Measurements from ENCODE around the gene ASPM. TPM values are rescaled to one million over a fixed set of nuclear protein-coding genes. Genes with fewer than 3 reads are reported as not detected.

Gene ASPM
- total RNA-seq, 4 donors from 2014 or later: 2.8 to 7.0 (median 4.2) TPM

GRCh38 chr1:197092491-197093023 lies 53.9 kb downstream of the ASPM start:
- intact Hi-C loops (cut with DNase I; ENCODE audit: low total_unique reads): no loop called here
- WGBS, 2 donors: 96 to 98% methylated on average over 1 of the region's 1 CpG

GRCh38 chr1:197083474-197083873 lies 63.0 kb downstream of the ASPM start:
- H3K4me3 ChIP-seq (ENCODE audit: low read depth, poor library complexity, severe bottlenecking): no peak overlapping the region
- intact Hi-C loops (cut with DNase I; ENCODE audit: low total_unique reads): no loop called here
- TF ChIP-seq POLR2A (IDR thresholded peaks at IDR 0.05): no peak
- no peak for TF ChIP-seq CTCF (IDR thresholded peaks at IDR 0.05)
- DNase-seq (ENCODE audit: low spot score in 2 of 2): no peak

More at GRCh38 chr1:197092491-197093023, 53.9 kb downstream of the ASPM start:
- no peak for DNase-seq (ENCODE audit: low spot score in 2 of 2)
- no peak overlapping the region for H3K4me3 ChIP-seq (ENCODE audit: low read depth, poor library complexity, severe bottlenecking)
- TF ChIP-seq POLR2A (IDR thresholded peaks at IDR 0.05): no peak
- no peak for TF ChIP-seq CTCF (IDR thresholded peaks at IDR 0.05)

GRCh38 chr1:197081117-197081753 lies 65.2 kb downstream of the ASPM start:
- WGBS, 2 donors: 94 to 98% methylated on average over 5 of the region's 5 CpGs
- no peak for DNase-seq (ENCODE audit: low spot score in 2 of 2)
- H3K4me3 ChIP-seq (ENCODE audit: low read depth, poor library complexity, severe bottlenecking): no peak overlapping the region
- no peak for TF ChIP-seq CTCF (IDR thresholded peaks at IDR 0.05)
- TF ChIP-seq POLR2A (IDR thresholded peaks at IDR 0.05): no peak
- intact Hi-C loops (cut with DNase I; ENCODE audit: low total_unique reads): no loop called here

- no peak for DNase-seq (ENCODE audit: low spot score in 2 of 2)
- WGBS, 2 donors: 78 to 93% methylated on average over 2 of the region's 2 CpGs
- intact Hi-C loops (cut with DNase I; ENCODE audit: low total_unique reads): no loop called here
- no peak for TF ChIP-seq POLR2A (IDR thresholded peaks at IDR 0.05)
- TF ChIP-seq CTCF (IDR thresholded peaks at IDR 0.05): no peak
- H3K4me3 ChIP-seq (ENCODE audit: low read depth, poor library complexity, severe bottlenecking): no peak overlapping the region
Observed at GRCh38 chr1:197080323-197080722, 66.1 kb downstream of the ASPM start.

- no peak for DNase-seq (ENCODE audit: low spot score in 2 of 2)
- intact Hi-C loops (cut with DNase I; ENCODE audit: low total_unique reads): no loop called here
- TF ChIP-seq POLR2A (IDR thresholded peaks at IDR 0.05) (no peak), CTCF (IDR thresholded peaks at IDR 0.05) (no peak)
- 81 to 82% methylated on average over 1 of the region's 1 CpG for WGBS, 2 donors
- H3K4me3 ChIP-seq (ENCODE audit: low read depth, poor library complexity, severe bottlenecking): no peak overlapping the region
Observed at GRCh38 chr1:197076585-197076984, 69.9 kb downstream of the ASPM start.

GRCh38 chr1:197073978-197074377 lies 72.5 kb downstream of the ASPM start:
- no peak for TF ChIP-seq CTCF (IDR thresholded peaks at IDR 0.05)
- no peak for TF ChIP-seq POLR2A (IDR thresholded peaks at IDR 0.05)
- intact Hi-C loops (cut with DNase I; ENCODE audit: low total_unique reads): no loop called here
- H3K4me3 ChIP-seq (ENCODE audit: low read depth, poor library complexity, severe bottlenecking): no peak overlapping the region
- WGBS, 2 donors: 92 to 97% methylated on average over 1 of the region's 1 CpG
- DNase-seq (ENCODE audit: low spot score in 2 of 2): no peak
